ENCODE measurements around the gene L3MBTL1.
"Not testable (repeated sequence)": the region's sequence is repeated elsewhere in the genome, so short reads cannot be mapped to it uniquely, and the experiment has no call there.

L3MBTL1 gene

GRCh38 chr20:43560974-43561373 lies 53.5 kb downstream of the L3MBTL1 start:
- DNase-seq: no peak

- DNase-seq: no peak
Observed at GRCh38 chr20:43563429-43563828, 55.9 kb downstream of the L3MBTL1 start.

- DNase-seq: no peak
Observed at GRCh38 chr20:43563991-43564390, 56.5 kb downstream of the L3MBTL1 start.

GRCh38 chr20:43564455-43564854 lies 57.0 kb downstream of the L3MBTL1 start:
- DNase-seq: no peak

GRCh38 chr20:43564993-43565757 lies 57.7 kb downstream of the L3MBTL1 start:
- DNase-seq: no peak

- no peak for DNase-seq
Observed at GRCh38 chr20:43565758-43566104, 58.2 kb downstream of the L3MBTL1 start.

- DNase-seq: no peak
Observed at GRCh38 chr20:43567477-43567876, 60.0 kb downstream of the L3MBTL1 start.

- DNase-seq: no peak
Observed at GRCh38 chr20:43568706-43569105, 61.2 kb downstream of the L3MBTL1 start.

GRCh38 chr20:43569282-43569681 lies 61.8 kb downstream of the L3MBTL1 start:
- no peak for DNase-seq

GRCh38 chr20:43570496-43570895 lies 63.0 kb downstream of the L3MBTL1 start:
- DNase-seq: no peak

GRCh38 chr20:43571310-43571709 lies 63.8 kb downstream of the L3MBTL1 start:
- DNase-seq: no peak

GRCh38 chr20:43571771-43572170 lies 64.3 kb downstream of the L3MBTL1 start:
- DNase-seq: no peak

- DNase-seq: no peak
Observed at GRCh38 chr20:43572891-43573290, 65.4 kb downstream of the L3MBTL1 start.

- no peak for DNase-seq
Observed at GRCh38 chr20:43576108-43576507, 68.6 kb downstream of the L3MBTL1 start.

GRCh38 chr20:43579861-43580793 lies 72.6 kb downstream of the L3MBTL1 start:
- no peak for DNase-seq

GRCh38 chr20:43583133-43583864 lies 75.8 kb downstream of the L3MBTL1 start:
- no peak for DNase-seq

GRCh38 chr20:43583982-43584432 lies 76.5 kb downstream of the L3MBTL1 start:
- no peak for DNase-seq

GRCh38 chr20:43584448-43585136 lies 77.1 kb downstream of the L3MBTL1 start:
- DNase-seq: no peak

GRCh38 chr20:43586641-43587040 lies 79.1 kb downstream of the L3MBTL1 start:
- DNase-seq: no peak

GRCh38 chr20:43588526-43588925 lies 81.0 kb downstream of the L3MBTL1 start:
- not testable (repeated sequence) for DNase-seq

- DNase-seq: peak; percentile 21
Observed at GRCh38 chr20:43590036-43590391, 82.5 kb downstream of the L3MBTL1 start.

GRCh38 chr20:43590392-43591303 lies 83.2 kb downstream of the L3MBTL1 start, which contains the start of gene IFT52:
Gene IFT52, plus strand, starts transcription at chr20:43590937. Its CDS starts 3,762 bp downstream, at chr20:43594699.
- DNase-seq: peak; percentile 92
